ENCODE results near the gene RNF144A.
"Not testable (repeated sequence)": the region's sequence is repeated elsewhere in the genome, so short reads cannot be mapped to it uniquely, and the experiment has no call there.

Gene RNF144A

DNA sequence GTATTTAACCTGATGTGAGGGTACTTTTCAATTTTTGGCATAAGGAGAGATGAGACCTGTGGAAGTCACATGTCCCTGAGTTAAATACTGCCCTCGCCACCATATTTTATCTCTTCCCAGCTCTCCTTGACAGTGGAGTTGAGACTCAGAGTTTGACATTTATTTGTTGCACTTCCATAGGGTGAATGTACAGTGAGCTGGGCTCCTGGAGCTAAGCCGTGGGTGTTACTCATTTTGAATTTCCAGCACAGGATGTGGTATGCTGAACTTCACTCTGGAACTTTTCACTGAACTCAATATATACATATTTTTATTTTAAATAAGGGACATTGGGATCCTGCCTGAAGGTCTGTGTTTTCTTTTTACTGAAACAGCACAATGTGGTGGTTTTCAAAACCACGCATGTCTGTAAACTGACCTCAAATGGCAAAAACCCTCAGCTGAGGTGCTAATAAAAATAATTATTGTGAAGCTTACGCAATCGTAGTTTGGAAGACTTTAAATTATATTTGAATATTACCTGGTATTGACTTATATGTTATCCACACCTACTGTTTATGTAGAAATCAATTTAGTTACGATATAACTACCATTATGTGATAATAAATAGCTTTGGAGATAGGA, 12.1 kb downstream of the RNF144A start:
- no peak for DNase-seq (ENCODE audit: low spot score)

DNA sequence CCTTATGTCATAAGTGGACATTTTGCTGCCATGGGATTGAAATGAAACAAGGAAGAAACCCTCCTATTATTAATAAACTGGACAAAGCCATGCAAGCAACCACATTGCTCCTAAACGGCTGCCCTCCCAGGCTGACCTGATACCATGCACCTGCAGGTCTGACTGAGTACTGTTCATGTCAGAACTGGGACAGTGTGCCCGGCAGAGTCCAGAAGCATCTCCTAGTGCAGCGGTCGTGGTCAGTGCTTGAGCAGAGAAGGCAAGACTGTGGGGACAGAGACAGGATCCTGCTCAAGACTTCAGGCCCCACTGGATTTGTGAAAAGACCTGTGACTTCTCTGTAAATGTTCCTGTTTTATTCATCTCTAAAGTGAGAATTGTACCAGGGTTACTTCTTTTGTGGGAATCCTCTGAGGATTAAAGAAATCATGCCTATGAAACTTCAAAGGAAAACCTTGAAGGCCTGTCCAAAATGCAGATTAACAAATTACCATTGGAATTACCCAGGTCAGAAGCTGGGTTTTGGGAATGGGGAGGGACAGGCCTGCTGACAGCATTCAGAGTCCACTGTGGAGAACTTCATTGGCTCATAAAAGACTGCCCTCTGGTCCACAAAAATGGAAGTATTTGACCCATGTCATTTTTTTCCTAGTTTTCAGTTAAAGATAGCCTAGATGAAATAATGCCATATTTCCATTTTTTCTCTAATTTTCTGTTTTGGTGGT, 13.9 kb downstream of the RNF144A start:
- no peak for DNase-seq (ENCODE audit: low spot score)

- no peak for DNase-seq (ENCODE audit: low spot score)
Observed at GRCh38 chr2:6931753-6932152, 14.5 kb downstream of the RNF144A start.

DNA sequence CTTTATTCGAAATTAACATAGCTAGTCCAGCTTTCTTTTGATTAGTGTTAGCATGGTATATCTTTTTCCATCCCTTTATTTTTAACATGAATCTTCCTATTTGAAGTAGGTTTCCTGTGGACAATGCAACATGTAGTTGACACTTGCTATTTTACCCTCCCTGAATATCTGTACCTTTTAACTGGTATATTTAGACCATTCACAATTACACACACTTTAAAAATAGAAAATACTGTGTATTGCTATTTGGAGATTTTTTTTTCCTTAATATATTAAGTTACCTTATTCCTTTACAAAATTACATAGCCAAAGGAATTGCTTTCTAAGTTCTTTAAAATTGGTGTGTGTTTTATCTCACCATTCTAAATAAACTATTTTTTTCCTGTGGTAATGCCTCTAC, 15.0 kb downstream of the RNF144A start:
- DNase-seq (ENCODE audit: low spot score), result no peak

DNA sequence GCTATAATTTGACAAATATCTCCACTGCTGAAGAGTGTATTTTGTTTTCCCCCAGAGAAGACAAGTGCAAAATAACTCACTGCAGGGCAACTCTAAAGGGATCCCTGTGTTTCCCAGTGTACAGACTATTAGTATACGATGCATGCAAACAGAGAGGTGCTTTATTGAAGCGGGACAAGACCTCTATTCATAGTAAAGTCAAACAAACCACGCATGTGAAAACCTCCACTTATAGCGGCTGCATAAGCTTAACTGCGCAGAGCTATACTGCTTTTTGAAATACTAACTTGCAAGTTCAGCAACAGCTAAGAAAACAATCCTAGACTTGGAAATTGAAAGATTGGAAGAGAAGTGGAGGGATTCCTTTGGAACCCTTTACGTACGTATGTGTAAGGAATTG, 15.6 kb downstream of the RNF144A start:
- no peak for DNase-seq (ENCODE audit: low spot score)

GRCh38 chr2:6933911-6934310, 16.7 kb downstream of the RNF144A start:
- DNase-seq (ENCODE audit: low spot score), result no peak

- DNase-seq (ENCODE audit: low spot score), result no peak
Observed at GRCh38 chr2:6934345-6934744, 17.1 kb downstream of the RNF144A start.

DNA sequence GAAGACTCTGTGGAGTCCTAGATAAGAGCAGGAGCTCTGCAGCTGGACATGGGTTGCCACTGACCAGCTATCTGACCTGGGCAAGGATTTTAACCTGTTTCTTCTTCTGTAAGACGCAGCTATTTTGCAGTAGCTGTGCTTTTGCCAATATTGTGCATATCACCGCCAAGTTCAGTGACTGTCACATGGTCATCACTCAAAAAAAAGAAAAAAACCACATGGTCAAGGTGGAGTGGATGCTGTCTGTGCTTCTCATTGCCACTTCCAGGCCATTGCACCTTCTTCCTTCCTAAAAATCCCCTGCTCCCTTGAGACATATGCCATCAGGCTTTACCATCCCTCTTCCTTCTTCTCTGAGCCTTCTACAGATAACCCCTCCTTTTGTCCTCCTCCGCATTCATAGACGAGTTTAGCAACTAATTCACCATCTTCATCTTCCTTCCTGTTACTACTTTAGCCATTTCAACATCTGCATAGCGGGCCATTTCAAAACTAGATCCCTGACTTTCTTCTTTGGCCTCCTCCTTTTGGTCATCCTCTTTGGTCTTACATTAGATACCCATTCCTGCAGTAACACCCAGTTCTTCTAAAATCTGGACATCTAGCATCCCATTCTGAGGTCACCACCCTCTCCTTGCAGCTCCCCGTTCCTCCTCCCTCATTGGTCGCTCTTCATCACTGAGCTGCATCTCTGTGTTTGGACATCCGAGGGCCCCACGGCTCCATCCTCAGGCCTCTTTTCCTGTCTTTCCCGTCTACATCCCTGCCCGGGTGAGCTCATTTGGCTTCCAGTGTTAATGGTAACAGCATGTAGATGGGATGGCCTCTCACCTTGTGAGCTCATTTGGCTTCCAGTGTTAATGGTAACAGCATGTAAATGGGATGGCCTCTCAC, 17.8 kb downstream of the RNF144A start:
- DNase-seq (ENCODE audit: low spot score), result no peak

DNA sequence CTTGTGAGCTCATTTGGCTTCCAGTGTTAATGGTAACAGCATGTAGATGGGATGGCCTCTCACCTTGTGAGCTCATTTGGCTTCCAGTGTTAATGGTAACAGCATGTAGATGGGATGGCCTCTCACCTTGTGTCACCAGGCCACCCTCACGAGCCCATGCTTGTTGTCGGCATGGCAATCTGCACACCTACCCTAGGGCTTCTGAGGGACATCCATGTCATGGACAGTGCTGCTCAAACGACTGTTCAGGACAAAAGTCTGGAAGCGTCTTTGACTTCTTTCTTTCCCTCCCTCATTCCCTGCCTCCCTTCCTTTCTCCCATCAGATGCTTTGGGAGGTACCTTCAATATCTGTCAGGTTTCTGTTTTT, 18.4 kb downstream of the RNF144A start:
- DNase-seq (ENCODE audit: low spot score), result not testable (repeated sequence)

DNA sequence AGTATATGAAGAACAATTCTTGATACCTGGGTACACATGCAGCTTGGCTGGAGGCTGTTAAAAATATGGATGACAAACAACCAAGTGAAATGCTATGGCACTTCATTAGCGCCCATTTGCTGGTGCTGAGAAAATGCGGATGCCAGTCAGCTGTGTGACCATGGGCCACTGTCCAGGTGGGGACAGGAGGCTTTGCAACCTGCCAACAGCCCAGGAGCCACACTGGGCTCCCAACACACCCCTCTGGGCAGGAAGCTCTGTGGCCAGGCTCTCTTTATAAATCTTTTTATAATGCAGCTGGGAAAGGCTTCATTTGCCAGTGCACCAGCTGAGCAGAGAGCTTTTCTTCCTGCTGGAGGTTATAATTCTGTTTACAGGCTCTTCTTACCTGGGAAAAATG, 19.9 kb downstream of the RNF144A start:
- DNase-seq (ENCODE audit: low spot score), result no peak

DNA sequence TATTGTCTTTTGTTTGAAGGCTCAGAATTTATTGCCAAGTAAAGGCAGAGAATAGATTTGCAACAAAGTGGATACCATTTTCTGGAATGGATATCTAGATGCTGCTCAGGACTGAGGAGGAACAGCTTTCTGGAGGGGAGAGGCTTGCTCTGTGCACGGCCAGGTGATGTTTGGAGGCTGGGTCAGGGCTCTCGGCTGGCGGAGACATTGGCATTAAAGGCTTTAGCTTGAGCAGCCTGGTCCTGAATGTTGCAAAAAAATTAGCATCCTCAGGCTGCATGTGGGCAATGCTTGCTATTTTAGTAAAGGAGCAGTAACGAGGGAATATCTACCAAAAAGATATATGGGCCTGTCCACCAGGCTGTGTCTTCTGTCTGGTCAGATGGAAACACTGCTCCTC, 20.4 kb downstream of the RNF144A start:
- no peak for DNase-seq (ENCODE audit: low spot score)

- DNase-seq (ENCODE audit: low spot score), result no peak
Observed at GRCh38 chr2:6939071-6939470, 21.9 kb downstream of the RNF144A start.

DNA sequence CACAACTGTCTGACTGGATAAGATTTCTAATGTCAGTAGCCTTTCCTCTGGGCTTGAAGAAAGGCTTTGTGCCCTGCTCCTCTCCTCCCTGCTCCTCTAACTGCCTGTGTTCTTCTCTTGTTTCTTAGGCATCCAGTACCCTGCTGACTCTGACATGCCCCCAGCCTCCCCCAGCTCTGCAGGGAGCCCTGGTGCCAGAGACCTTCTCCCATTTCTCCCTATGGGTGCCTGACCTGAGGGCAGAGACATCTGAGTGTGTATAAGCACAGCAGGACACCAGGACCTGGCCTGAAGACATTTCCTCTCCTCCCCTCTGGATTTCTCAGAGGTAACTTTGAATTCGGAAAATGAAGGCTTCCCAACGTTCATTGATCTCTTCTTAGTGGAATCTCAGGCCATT, 23.6 kb downstream of the RNF144A start:
- no peak for DNase-seq (ENCODE audit: low spot score)

GRCh38 chr2:6941299-6942046, 24.3 kb downstream of the RNF144A start:
- DNase-seq (ENCODE audit: low spot score), result no peak

GRCh38 chr2:6942848-6943247, 25.6 kb downstream of the RNF144A start:
- DNase-seq (ENCODE audit: low spot score), result no peak

- no peak for DNase-seq (ENCODE audit: low spot score)
Observed at GRCh38 chr2:6943523-6943922, 26.3 kb downstream of the RNF144A start.

GRCh38 chr2:6943971-6944370, 26.8 kb downstream of the RNF144A start:
- no peak for DNase-seq (ENCODE audit: low spot score)

GRCh38 chr2:6944555-6944954, 27.3 kb downstream of the RNF144A start:
- no peak for DNase-seq (ENCODE audit: low spot score)

- no peak for DNase-seq (ENCODE audit: low spot score)
Observed at GRCh38 chr2:6945087-6945813, 28.0 kb downstream of the RNF144A start.

DNA sequence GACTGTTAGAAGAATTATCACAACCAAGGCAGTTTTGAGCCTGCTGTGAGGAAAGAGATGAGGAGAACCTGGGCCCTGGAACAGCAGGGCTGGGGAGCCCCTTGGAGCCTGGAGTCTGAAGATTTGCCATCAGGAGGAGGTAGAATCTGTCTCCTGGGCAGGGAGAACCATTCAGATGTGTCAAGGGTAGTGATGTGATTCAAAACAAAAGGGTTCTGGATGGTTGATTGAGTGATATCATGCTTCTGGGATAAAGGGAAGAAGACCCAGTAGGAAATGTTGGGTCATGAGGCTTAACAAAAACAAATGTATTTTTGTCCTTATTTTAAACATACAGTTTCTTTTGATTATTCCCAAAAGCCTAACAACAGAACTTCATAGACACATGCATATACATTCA, 28.6 kb downstream of the RNF144A start:
- DNase-seq (ENCODE audit: low spot score), result no peak

DNA sequence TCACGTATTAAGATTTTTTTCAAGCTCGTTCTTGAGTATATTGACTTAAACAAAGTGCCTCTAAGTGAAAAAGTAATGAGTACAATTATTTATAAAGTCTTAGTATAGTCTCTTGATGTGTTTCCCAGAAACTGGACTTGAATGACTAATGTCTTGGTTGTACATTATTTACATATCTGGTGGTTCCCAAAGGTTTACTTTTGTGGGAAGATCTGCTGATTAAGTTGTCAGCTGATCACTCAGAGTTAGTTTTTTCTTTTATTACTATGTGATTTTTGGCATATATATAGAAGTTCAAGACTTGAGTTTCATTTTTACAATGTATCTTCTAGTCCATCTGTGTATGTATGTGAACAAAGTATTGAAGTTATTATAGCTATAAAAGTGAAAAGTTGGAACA, 29.5 kb downstream of the RNF144A start:
- peak; percentile 32 for DNase-seq (ENCODE audit: low spot score)

Measured in CD4-positive, alpha-beta T cell treated with Interleukin-15 for 4 hours (primary cell).